Keratinocyte (primary cell): ENCODE measurements around the gene TADA3.

ENCODE experiments used
- EZH2 ChIP-seq: IDR thresholded peaks from one replicate; pipeline ENCODE4 v1.6.1; 2012; ENCODE audit warnings: inconsistent platforms, mild to moderate bottlenecking, low read length, moderate library complexity
- TF ChIP-seq, protein P1 (sequence below), 3 experiments: IDR thresholded peaks in 1 of 3; conservative IDR thresholded peaks in 1 of 3; optimal IDR thresholded peaks in 1 of 3; 2 replicates in 2 of 3; 3 replicates in 1 of 3; pipeline versions ENCODE3 to v1.5.1; 2011; ENCODE audit warnings: low read length in 3 of 3, mild to moderate bottlenecking in 3 of 3, moderate library complexity in 2 of 3, control low read depth in 1 of 3, inconsistent platforms in 1 of 3; ENCODE audit not compliant: insufficient read depth in 2 of 3; ENCODE audit errors: extremely low read depth in 1 of 3

GRCh38 chr3:9782770-9783169, 9.5 kb downstream of the TADA3 start:
- TF ChIP-seq, protein P1, sequence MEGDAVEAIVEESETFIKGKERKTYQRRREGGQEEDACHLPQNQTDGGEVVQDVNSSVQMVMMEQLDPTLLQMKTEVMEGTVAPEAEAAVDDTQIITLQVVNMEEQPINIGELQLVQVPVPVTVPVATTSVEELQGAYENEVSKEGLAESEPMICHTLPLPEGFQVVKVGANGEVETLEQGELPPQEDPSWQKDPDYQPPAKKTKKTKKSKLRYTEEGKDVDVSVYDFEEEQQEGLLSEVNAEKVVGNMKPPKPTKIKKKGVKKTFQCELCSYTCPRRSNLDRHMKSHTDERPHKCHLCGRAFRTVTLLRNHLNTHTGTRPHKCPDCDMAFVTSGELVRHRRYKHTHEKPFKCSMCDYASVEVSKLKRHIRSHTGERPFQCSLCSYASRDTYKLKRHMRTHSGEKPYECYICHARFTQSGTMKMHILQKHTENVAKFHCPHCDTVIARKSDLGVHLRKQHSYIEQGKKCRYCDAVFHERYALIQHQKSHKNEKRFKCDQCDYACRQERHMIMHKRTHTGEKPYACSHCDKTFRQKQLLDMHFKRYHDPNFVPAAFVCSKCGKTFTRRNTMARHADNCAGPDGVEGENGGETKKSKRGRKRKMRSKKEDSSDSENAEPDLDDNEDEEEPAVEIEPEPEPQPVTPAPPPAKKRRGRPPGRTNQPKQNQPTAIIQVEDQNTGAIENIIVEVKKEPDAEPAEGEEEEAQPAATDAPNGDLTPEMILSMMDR (optimal IDR thresholded peaks at IDR 0.05 in 1 of 3, IDR thresholded peaks at IDR 0.05 in 1 of 3, conservative IDR thresholded peaks at IDR 0.05 in 1 of 3; ENCODE audit: extremely low read depth in 1 of 3, insufficient read depth in 2 of 3, low read length in 3 of 3), result peak in 1 of 3 experiments; percentile 22
- no peak for TF ChIP-seq EZH2
